H9 (cell line): ENCODE data around the gene WBP2. TPM values are rescaled to one million over a fixed set of nuclear protein-coding genes. Genes with fewer than 3 reads are reported as not detected.

Experiments
- DNase-seq: peaks from one replicate; pipeline ENCODE4 v3.0.0-alpha.2; 2017
- H2AFZ ChIP-seq: one replicate; pipeline ENCODE4 v1.6.1; 2013; ENCODE audit warnings: mild to moderate bottlenecking, low read length, control low read depth, moderate library complexity
- H2AK5ac ChIP-seq: 2 replicates; pipeline ENCODE4 v1.6.1; 2013; ENCODE audit warnings: low read length, control low read depth, mixed read lengths; ENCODE audit not compliant: insufficient read length
- H2BK120ac ChIP-seq: one replicate; pipeline ENCODE4 v1.6.1; 2013; ENCODE audit warnings: low read depth, mild to moderate bottlenecking, low read length, control low read depth, inconsistent platforms; ENCODE audit not compliant: poor library complexity, severe bottlenecking
- H2BK12ac ChIP-seq: 2 replicates; pipeline ENCODE4 v1.6.1; 2013; ENCODE audit warnings: low read length, control low read depth, mixed read lengths, low read depth; ENCODE audit not compliant: insufficient read length
- H2BK15ac ChIP-seq: 2 replicates; pipeline ENCODE4 v1.6.1; 2013; ENCODE audit warnings: low read depth, low read length, control low read depth
- H2BK20ac ChIP-seq: one replicate; pipeline ENCODE4 v1.6.1; 2013; ENCODE audit warnings: low read depth, mild to moderate bottlenecking, low read length, control low read depth, inconsistent platforms; ENCODE audit not compliant: poor library complexity, severe bottlenecking
- H2BK5ac ChIP-seq: 2 replicates; pipeline ENCODE4 v1.6.1; 2013; ENCODE audit warnings: low read length, control low read depth, mixed read lengths; ENCODE audit not compliant: insufficient read length
- H3K14ac ChIP-seq: 2 replicates; pipeline ENCODE4 v1.6.1; 2013; ENCODE audit warnings: low read length, control low read depth; ENCODE audit not compliant: insufficient read depth
- H3K18ac ChIP-seq: 2 replicates; pipeline ENCODE4 v1.6.1; 2013; ENCODE audit warnings: low read depth, mild to moderate bottlenecking, mixed read lengths, low read length, control low read depth; ENCODE audit not compliant: insufficient read length
- H3K23ac ChIP-seq: 2 replicates; pipeline ENCODE4 v1.6.1; 2013; ENCODE audit warnings: low read length, control low read depth, mixed read lengths, low read depth; ENCODE audit not compliant: insufficient read length
- H3K23me2 ChIP-seq: 2 replicates; pipeline ENCODE4 v1.6.1; 2013; ENCODE audit warnings: low read depth, mild to moderate bottlenecking, mixed read lengths, low read length, control low read depth; ENCODE audit not compliant: insufficient read length, poor library complexity, severe bottlenecking
- H3K27ac ChIP-seq: 2 replicates; pipeline ENCODE4 v1.5.1; 2013; ENCODE audit warnings: low read length, control low read depth, mixed read lengths, low read depth; ENCODE audit not compliant: insufficient read length
- H3K27me3 ChIP-seq: 2 replicates; pipeline ENCODE4 v1.6.1; 2013; ENCODE audit warnings: low read length, control low read depth, inconsistent platforms; ENCODE audit not compliant: insufficient read depth
- H3K4ac ChIP-seq: 2 replicates; pipeline ENCODE4 v1.6.1; 2013; ENCODE audit warnings: low read depth, mild to moderate bottlenecking, control low read depth, inconsistent platforms, low read length, moderate library complexity
- H3K4me1 ChIP-seq: 2 replicates; pipeline ENCODE4 v1.6.1; 2013; ENCODE audit warnings: low read length, control low read depth, inconsistent platforms; ENCODE audit not compliant: insufficient read depth
- H3K4me2 ChIP-seq: 2 replicates; pipeline ENCODE4 v1.6.1; 2013; ENCODE audit warnings: low read length, control low read depth, mixed read lengths; ENCODE audit not compliant: insufficient read length, insufficient read depth
- H3K56ac ChIP-seq: 2 replicates; pipeline ENCODE4 v1.6.1; 2013; ENCODE audit warnings: low read depth, mild to moderate bottlenecking, mixed read lengths, low read length, control low read depth; ENCODE audit not compliant: insufficient read length
- H3K79me1 ChIP-seq: 2 replicates; pipeline ENCODE4 v1.6.1; 2013; ENCODE audit warnings: low read depth, mild to moderate bottlenecking, moderate library complexity, low read length, control low read depth, inconsistent platforms; ENCODE audit not compliant: insufficient read depth, poor library complexity, severe bottlenecking
- H3K79me2 ChIP-seq: 2 replicates; pipeline ENCODE4 v1.6.1; 2013; ENCODE audit warnings: low read length, control low read depth, inconsistent platforms; ENCODE audit not compliant: insufficient read depth
- H3K9ac ChIP-seq: 2 replicates; pipeline ENCODE4 v1.6.1; 2013; ENCODE audit warnings: low read length, control low read depth, mixed read lengths; ENCODE audit not compliant: insufficient read length; ENCODE audit errors: extremely low read depth
- H3K9me3 ChIP-seq: one replicate; pipeline ENCODE4 v1.6.1; 2013; ENCODE audit warnings: low read depth, low read length, inconsistent platforms; ENCODE audit not compliant: control insufficient read depth
- H3T11ph ChIP-seq: one replicate; pipeline ENCODE4 v1.6.1; 2013; ENCODE audit warnings: mild to moderate bottlenecking, low read length, control low read depth, inconsistent platforms
- H4K20me1 ChIP-seq: one replicate; pipeline ENCODE4 v1.6.1; 2013; ENCODE audit not compliant: control insufficient read depth, insufficient read length, insufficient read depth
- H4K5ac ChIP-seq: 2 replicates; pipeline ENCODE4 v1.6.1; 2013; ENCODE audit warnings: low read depth, mild to moderate bottlenecking, mixed read lengths, low read length, control low read depth; ENCODE audit not compliant: insufficient read length
- H4K8ac ChIP-seq: replicated peaks from 2 replicates; pipeline ENCODE4 v1.6.1; 2013; ENCODE audit warnings: low read length, control low read depth, mixed read lengths, low read depth; ENCODE audit not compliant: insufficient read length
- H4K91ac ChIP-seq: 2 replicates; pipeline ENCODE4 v1.6.1; 2013; ENCODE audit warnings: low read depth, mild to moderate bottlenecking, moderate library complexity, mixed read lengths, low read length, control low read depth; ENCODE audit not compliant: insufficient read length
- H3K27ac Mint-ChIP-seq, 3 experiments: 2 replicates in 2 of 3; 3 replicates in 1 of 3; pipeline ENCODE4 v1.8.0; 2020 to 2021; ENCODE audit warnings: mixed read lengths in 3 of 3, mild to moderate bottlenecking in 1 of 3, moderate library complexity in 1 of 3
- H3K27me3 Mint-ChIP-seq: 2 replicates; pipeline ENCODE4 v1.8.0; 2021; ENCODE audit warnings: low read depth, mild to moderate bottlenecking, moderate library complexity, mixed read lengths
- H3K36me3 Mint-ChIP-seq, 3 experiments: 2 replicates in 2 of 3; 3 replicates in 1 of 3; pipeline ENCODE4 v1.8.0; 2020 to 2021; ENCODE audit warnings: low read depth in 3 of 3, mixed read lengths in 3 of 3; ENCODE audit not compliant: insufficient read depth in 1 of 3
- H3K4me1 Mint-ChIP-seq, 2 experiments: 2 replicates each; pipeline ENCODE4 v1.8.0; 2020; ENCODE audit warnings: mixed read lengths in 2 of 2
- H3K4me3 Mint-ChIP-seq, 2 experiments: 2 replicates in 1 of 2; 3 replicates in 1 of 2; pipeline ENCODE4 v1.8.0; 2020 to 2021; ENCODE audit warnings: mild to moderate bottlenecking in 2 of 2, mixed read lengths in 2 of 2, moderate library complexity in 1 of 2
- H3K9me3 Mint-ChIP-seq, 2 experiments: 2 replicates in 1 of 2; 3 replicates in 1 of 2; pipeline ENCODE4 v1.8.0; 2020; ENCODE audit warnings: mild to moderate bottlenecking in 2 of 2, mixed read lengths in 2 of 2, moderate library complexity in 1 of 2
- WGBS: extraction: QIAGEN DNeasy Blood & Tissue Kit; methylation state at CpG from one replicate; pipeline ENCODE4 v1.1.7; 2013; ENCODE audit warnings: missing lambda C conversion rate, low lambda C conversion rate, mixed read lengths; ENCODE audit not compliant: insufficient read length; ENCODE audit errors: extremely low coverage; 5-methylcytosine and 5-hydroxymethylcytosine counted together
- total RNA-seq: library from RNA; stranded (reverse); gene quantifications from 2 replicates; pipeline ENCODE4 v1.2.1, GENCODE V29; 2021
- TF ChIP-seq, protein P1 (sequence below): fragments of 200-600 bp; sonication (generic); conservative IDR thresholded peaks from 3 replicates; pipeline ENCODE4 v1.8.0; 2021; ENCODE audit warnings: antibody characterized with exemption, mild to moderate bottlenecking

Gene WBP2
- total RNA-seq, 1 experiment from 2014 or later = 63.2 TPM

GRCh38 chr17:75829747-75830146 is 25.4 kb downstream of the WBP2 start:
- Mint-ChIP-seq H3K27ac (no peak overlapping the region), H3K27me3 (no peaks in the 10 kb centered on the region), H3K4me1 (peaks cover 28 to 38% of the 10 kb centered on the region in 2 experiments), H3K4me3 (no peak overlapping the region; a peak in 1 of 5 replicates), H3K36me3 (peaks cover 0 to 6% (median 3%) of the 10 kb centered on the region in 3 experiments; a peak in 3 of 7 replicates), H3K9me3 (no peaks in the 10 kb centered on the region)
- no peaks in the 10 kb centered on the region for H3K79me1 ChIP-seq
- H2BK20ac ChIP-seq = no peak overlapping the region
- H3K9ac ChIP-seq = no peak overlapping the region
- H3K14ac ChIP-seq = no peak overlapping the region
- H3K79me2 ChIP-seq = no peaks in the 10 kb centered on the region
- no peak overlapping the region for H2AK5ac ChIP-seq
- no peak for DNase-seq
- no peak overlapping the region for H3K56ac ChIP-seq
- no peak overlapping the region for H3K27ac ChIP-seq
- H4K20me1 ChIP-seq = no peaks in the 10 kb centered on the region
- H4K91ac ChIP-seq = no peak overlapping the region
- H3T11ph ChIP-seq = no peak overlapping the region
- H3K4me1 ChIP-seq = peaks cover 5% of the 10 kb centered on the region; the same call in 1 of the 2 replicates
- H3K23ac ChIP-seq = no peak overlapping the region
- H2BK120ac ChIP-seq = no peak overlapping the region
- TF ChIP-seq, protein P1, sequence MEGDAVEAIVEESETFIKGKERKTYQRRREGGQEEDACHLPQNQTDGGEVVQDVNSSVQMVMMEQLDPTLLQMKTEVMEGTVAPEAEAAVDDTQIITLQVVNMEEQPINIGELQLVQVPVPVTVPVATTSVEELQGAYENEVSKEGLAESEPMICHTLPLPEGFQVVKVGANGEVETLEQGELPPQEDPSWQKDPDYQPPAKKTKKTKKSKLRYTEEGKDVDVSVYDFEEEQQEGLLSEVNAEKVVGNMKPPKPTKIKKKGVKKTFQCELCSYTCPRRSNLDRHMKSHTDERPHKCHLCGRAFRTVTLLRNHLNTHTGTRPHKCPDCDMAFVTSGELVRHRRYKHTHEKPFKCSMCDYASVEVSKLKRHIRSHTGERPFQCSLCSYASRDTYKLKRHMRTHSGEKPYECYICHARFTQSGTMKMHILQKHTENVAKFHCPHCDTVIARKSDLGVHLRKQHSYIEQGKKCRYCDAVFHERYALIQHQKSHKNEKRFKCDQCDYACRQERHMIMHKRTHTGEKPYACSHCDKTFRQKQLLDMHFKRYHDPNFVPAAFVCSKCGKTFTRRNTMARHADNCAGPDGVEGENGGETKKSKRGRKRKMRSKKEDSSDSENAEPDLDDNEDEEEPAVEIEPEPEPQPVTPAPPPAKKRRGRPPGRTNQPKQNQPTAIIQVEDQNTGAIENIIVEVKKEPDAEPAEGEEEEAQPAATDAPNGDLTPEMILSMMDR = no peak
- no peaks in the 10 kb centered on the region for H3K23me2 ChIP-seq
- no peaks in the 10 kb centered on the region for H3K27me3 ChIP-seq
- no peak overlapping the region for H3K4me2 ChIP-seq
- no peak overlapping the region for H3K4ac ChIP-seq
- no peaks in the 10 kb centered on the region for H3K9me3 ChIP-seq
- H2AFZ ChIP-seq = no peak overlapping the region
- WGBS = no CpG with 5 or more reads among the region's 7 CpGs
- H2BK5ac ChIP-seq = no peak overlapping the region
- H4K5ac ChIP-seq = no peak overlapping the region
- no peak overlapping the region for H4K8ac ChIP-seq
- H2BK12ac ChIP-seq = no peak overlapping the region
- no peak overlapping the region for H2BK15ac ChIP-seq
- no peak overlapping the region for H3K18ac ChIP-seq
